ENCODE data around the gene RPL37A. TPM values are rescaled to one million over a fixed set of nuclear protein-coding genes. Genes with fewer than 3 reads are reported as not detected.
A peak's percentile ranks its signal among the peaks of the same experiment; 100 is the strongest.

Gene RPL37A
- total and polyA plus RNA-seq, 10 donors: 688 to 9,110 (median 2,096) TPM

DNA sequence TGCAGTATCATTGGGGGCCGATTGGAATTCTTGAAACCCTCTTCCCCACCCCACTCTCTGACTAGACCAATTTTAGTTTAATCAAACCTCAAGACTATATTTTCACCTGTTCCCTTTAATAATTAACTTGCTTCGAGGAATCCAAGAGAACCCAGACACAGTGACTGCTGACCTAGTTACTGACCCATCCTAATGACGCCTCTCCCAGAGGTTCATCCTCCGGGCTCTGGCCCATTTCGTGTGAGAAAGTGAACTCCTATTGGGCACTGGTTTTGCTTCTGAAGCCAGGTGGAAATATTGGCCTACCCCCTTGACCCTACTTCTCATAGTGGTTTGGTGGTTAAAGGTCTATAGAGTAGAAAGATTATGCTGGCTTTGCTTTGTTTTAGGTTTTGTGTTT is 39.9 kb downstream of the RPL37A start:
- WGBS, 5 donors: 85 to 92% (median 86%) methylated on average over 5 of the region's 5 CpGs

GRCh38 chr2:216539120-216539519 is 40.5 kb downstream of the RPL37A start:
- peak overlapping the region in 7 of 8 donors; percentile 33 to 82 (median 57) for H3K27ac ChIP-seq
- intact Hi-C loops (cut with DNase I; ENCODE audit: low total_unique reads): no loop called here
- WGBS, 5 donors: 90 to 95% (median 93%) methylated on average over 4 of the region's 4 CpGs

More for the DNA sequence above, 39.9 kb downstream of the RPL37A start:
- Histone ChIP-seq H3K9me3 (no peaks in the 10 kb centered on the region), H3K4me3 (no peak overlapping the region), H3K4me1 (peaks cover 0 to 56% (median 38%) of the 10 kb centered on the region in 6 donors), H3K36me3 (no peaks in the 10 kb centered on the region), H3K27ac (peak overlapping the region in 6 of 8 donors; percentile 33 to 82 (median 56)), H3K27me3 (replicated peaks in 1 of 7) (peaks cover 0 to 4% (median 0%) of the 10 kb centered on the region in 7 donors)
- intact Hi-C loops (cut with DNase I; ENCODE audit: low total_unique reads): no loop called here
- TF ChIP-seq POLR2A (IDR thresholded peaks at IDR 0.05) (no peak), POLR2AphosphoS5 (IDR thresholded peaks at IDR 0.05) (no peak)
- TF ChIP-seq, protein P1, sequence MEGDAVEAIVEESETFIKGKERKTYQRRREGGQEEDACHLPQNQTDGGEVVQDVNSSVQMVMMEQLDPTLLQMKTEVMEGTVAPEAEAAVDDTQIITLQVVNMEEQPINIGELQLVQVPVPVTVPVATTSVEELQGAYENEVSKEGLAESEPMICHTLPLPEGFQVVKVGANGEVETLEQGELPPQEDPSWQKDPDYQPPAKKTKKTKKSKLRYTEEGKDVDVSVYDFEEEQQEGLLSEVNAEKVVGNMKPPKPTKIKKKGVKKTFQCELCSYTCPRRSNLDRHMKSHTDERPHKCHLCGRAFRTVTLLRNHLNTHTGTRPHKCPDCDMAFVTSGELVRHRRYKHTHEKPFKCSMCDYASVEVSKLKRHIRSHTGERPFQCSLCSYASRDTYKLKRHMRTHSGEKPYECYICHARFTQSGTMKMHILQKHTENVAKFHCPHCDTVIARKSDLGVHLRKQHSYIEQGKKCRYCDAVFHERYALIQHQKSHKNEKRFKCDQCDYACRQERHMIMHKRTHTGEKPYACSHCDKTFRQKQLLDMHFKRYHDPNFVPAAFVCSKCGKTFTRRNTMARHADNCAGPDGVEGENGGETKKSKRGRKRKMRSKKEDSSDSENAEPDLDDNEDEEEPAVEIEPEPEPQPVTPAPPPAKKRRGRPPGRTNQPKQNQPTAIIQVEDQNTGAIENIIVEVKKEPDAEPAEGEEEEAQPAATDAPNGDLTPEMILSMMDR (IDR thresholded peaks at IDR 0.05 in 8 of 11, conservative IDR thresholded peaks at IDR 0.05 in 3 of 11): no peak
- DNase-seq: no peak

DNA sequence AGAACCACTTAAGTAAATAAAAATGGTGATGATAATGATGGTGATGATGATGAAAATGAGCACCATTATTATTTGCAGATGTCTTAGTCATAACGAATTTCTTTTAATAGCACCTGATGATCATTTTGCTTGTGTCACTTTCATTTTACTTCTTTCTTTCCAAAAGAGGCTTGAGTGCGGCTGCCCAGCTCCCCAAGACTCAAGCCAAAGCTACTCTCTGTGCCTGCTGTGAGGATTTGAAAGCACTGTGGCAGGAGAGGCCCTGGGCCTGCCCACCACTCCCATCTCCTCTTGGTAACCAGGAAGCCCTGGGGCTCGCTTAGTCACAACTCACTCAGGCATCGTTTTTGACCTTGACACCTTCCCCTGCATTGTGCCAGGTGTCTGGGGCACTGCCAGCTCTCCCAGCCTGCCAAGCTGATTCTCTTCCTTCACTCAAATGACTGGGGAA is 41.2 kb downstream of the RPL37A start:
- Histone ChIP-seq H3K9me3 (no peaks in the 10 kb centered on the region), H3K36me3 (no peaks in the 10 kb centered on the region), H3K27ac (peak overlapping the region in 7 of 8 donors; percentile 33 to 82 (median 57)), H3K4me1 (peaks cover 0 to 50% (median 34%) of the 10 kb centered on the region in 6 donors), H3K27me3 (replicated peaks in 1 of 7) (peaks cover 0 to 4% (median 0%) of the 10 kb centered on the region in 7 donors), H3K4me3 (no peak overlapping the region)
- 43 to 50% (median 47%) methylated on average over 4 of the region's 4 CpGs for WGBS, 5 donors
- TF ChIP-seq POLR2AphosphoS5 (IDR thresholded peaks at IDR 0.05): peak in 2 of 3 donors; percentile 73 to 78
- TF ChIP-seq, protein P1 (IDR thresholded peaks at IDR 0.05 in 8 of 11, conservative IDR thresholded peaks at IDR 0.05 in 3 of 11): no peak
- intact Hi-C loops (cut with DNase I; ENCODE audit: low total_unique reads): no loop called here
- peak; percentile 79 for DNase-seq

More at GRCh38 chr2:216539120-216539519, 40.5 kb downstream of the RPL37A start:
- no peak overlapping the region for H3K4me3 ChIP-seq
- no peaks in the 10 kb centered on the region for H3K36me3 ChIP-seq
- peaks cover 0 to 4% (median 0%) of the 10 kb centered on the region in 7 donors for H3K27me3 ChIP-seq (replicated peaks in 1 of 7)
- TF ChIP-seq, protein P1 (IDR thresholded peaks at IDR 0.05 in 8 of 11, conservative IDR thresholded peaks at IDR 0.05 in 3 of 11): no peak
- no peak for TF ChIP-seq POLR2AphosphoS5 (IDR thresholded peaks at IDR 0.05)
- no peak for TF ChIP-seq POLR2A (IDR thresholded peaks at IDR 0.05)
- no peaks in the 10 kb centered on the region for H3K9me3 ChIP-seq
- peaks cover 0 to 55% (median 35%) of the 10 kb centered on the region in 6 donors for H3K4me1 ChIP-seq
- DNase-seq: no peak

DNA sequence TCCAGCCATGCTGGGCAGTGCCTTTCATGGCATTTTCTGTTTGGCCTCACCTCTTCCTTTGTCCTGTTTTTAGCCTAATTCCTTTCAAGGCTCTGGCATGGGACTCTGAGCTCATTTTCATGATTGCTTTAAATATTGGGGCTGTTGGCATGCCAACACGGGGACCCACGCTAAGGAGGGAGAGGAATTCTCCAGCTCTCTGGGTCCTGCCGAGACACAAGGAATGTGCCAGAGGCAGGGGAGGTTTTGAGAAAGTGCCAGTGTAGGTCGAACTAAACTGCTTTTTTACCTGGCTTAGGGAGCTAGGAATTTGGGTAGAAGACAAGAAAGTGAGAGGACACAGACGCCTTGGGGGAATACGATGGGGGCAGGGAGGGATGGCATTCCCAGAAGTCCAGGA is 42.3 kb downstream of the RPL37A start:
- no peak for TF ChIP-seq POLR2AphosphoS5 (IDR thresholded peaks at IDR 0.05)
- TF ChIP-seq, protein P1 (IDR thresholded peaks at IDR 0.05 in 8 of 11, conservative IDR thresholded peaks at IDR 0.05 in 3 of 11): no peak
- no peak for TF ChIP-seq POLR2A (IDR thresholded peaks at IDR 0.05)
- peak overlapping the region in 2 of 8 donors; percentile 81 to 82 for H3K27ac ChIP-seq
- peaks cover 0 to 39% (median 26%) of the 10 kb centered on the region in 6 donors for H3K4me1 ChIP-seq

More for the DNA sequence above, 42.3 kb downstream of the RPL37A start:
- Histone ChIP-seq H3K9me3 (no peaks in the 10 kb centered on the region), H3K36me3 (no peaks in the 10 kb centered on the region), H3K27me3 (replicated peaks in 1 of 7) (peaks cover 0 to 5% (median 0%) of the 10 kb centered on the region in 7 donors), H3K4me3 (no peak overlapping the region)
- DNase-seq: no peak
- WGBS, 5 donors: 71 to 86% (median 81%) methylated on average over 6 of the region's 6 CpGs
- intact Hi-C loops (cut with DNase I; ENCODE audit: low total_unique reads): no loop called here

Measured in spleen (tissue), 11 donors.